K562 (cell line): ENCODE measurements around the gene PPP1R13L. TPM values are rescaled to one million over a fixed set of nuclear protein-coding genes. Genes with fewer than 3 reads are reported as not detected.

ENCODE experiments used
- BHLHE40 ChIP-seq: IDR thresholded peaks from 2 replicates; pipeline ENCODE4 v1.6.1; 2011; ENCODE audit warnings: low read length, improper control_type of control experiment
- CHCHD3 ChIP-seq: fragments of 250-450 bp; sonication (Bioruptor Pico); IDR thresholded peaks from 2 replicates; pipeline ENCODE4 v2.1.2; 2022; ENCODE audit warnings: mild to moderate bottlenecking
- CTBP1 ChIP-seq: fragments of 450-650 bp; IDR thresholded peaks from 2 replicates; pipeline ENCODE4 v1.6.1; 2016; ENCODE audit warnings: borderline replicate concordance
- FOXP1 ChIP-seq: sonication (generic); formaldehyde crosslinking; IDR thresholded peaks from 2 replicates; pipeline ENCODE4 v1.8.0; 2022; ENCODE audit warnings: mild to moderate bottlenecking, missing genetic modification reagents
- KDM5B ChIP-seq: fragments of 200-600 bp; sonication (generic); IDR thresholded peaks from 2 replicates; pipeline ENCODE4 v1.6.1; 2012; ENCODE audit warnings: low read depth, mild to moderate bottlenecking, moderate library complexity, low read length, control low read depth, inconsistent platforms; ENCODE audit not compliant: insufficient replicate concordance
- MXI1 ChIP-seq: IDR thresholded peaks from 2 replicates; pipeline ENCODE4 v1.6.1; 2011; ENCODE audit warnings: low read depth, mild to moderate bottlenecking, improper control_type of control experiment, low read length
- NFIX ChIP-seq: fragments of 250-450 bp; sonication (Bioruptor Pico); IDR thresholded peaks from 2 replicates; pipeline ENCODE4 v1.4.0; 2020; ENCODE audit warnings: low read depth, mild to moderate bottlenecking, moderate library complexity
- NUFIP1 ChIP-seq: fragments of 450-650 bp; IDR thresholded peaks from 2 replicates; pipeline ENCODE4 v1.6.1; 2018; ENCODE audit not compliant: partially characterized antibody
- POLR2AphosphoS5 ChIP-seq: IDR thresholded peaks from 2 replicates; pipeline ENCODE4 v1.6.1; 2011; ENCODE audit warnings: mild to moderate bottlenecking, low read depth, low read length, moderate library complexity; ENCODE audit not compliant: control insufficient read depth, insufficient read depth
- POLR2B ChIP-seq: fragments of 450-650 bp; IDR thresholded peaks from 2 replicates; pipeline ENCODE4 v1.6.1; 2018; ENCODE audit warnings: low read depth; ENCODE audit not compliant: partially characterized antibody
- RBBP5 ChIP-seq: fragments of 200-600 bp; sonication (generic); IDR thresholded peaks from 2 replicates; pipeline ENCODE4 v1.6.1; 2012; ENCODE audit warnings: borderline replicate concordance, mild to moderate bottlenecking, low read length, control low read depth, inconsistent platforms; ENCODE audit not compliant: insufficient read depth, poor library complexity, severe bottlenecking
- RBM14 ChIP-seq: fragments of 200-400 bp; formaldehyde crosslinking; IDR thresholded peaks from 2 replicates; pipeline ENCODE4 v1.6.1; 2018; ENCODE audit warnings: low read depth, mild to moderate bottlenecking, low read length, moderate library complexity, borderline replicate concordance; ENCODE audit not compliant: insufficient read depth
- SETDB1 ChIP-seq: IDR thresholded peaks from one replicate; pipeline ENCODE4 v1.6.1; 2012; ENCODE audit warnings: low read length, control low read depth, inconsistent platforms
- SP2 ChIP-seq: IDR thresholded peaks from 2 replicates; pipeline ENCODE4 v1.6.1; 2011; ENCODE audit warnings: mild to moderate bottlenecking, low read depth, low read length, moderate library complexity; ENCODE audit not compliant: poor library complexity, severe bottlenecking; ENCODE audit errors: extremely low read depth
- TCFL5 ChIP-seq: fragments of 250-450 bp; sonication (Bioruptor Pico); conservative IDR thresholded peaks from 2 replicates; pipeline ENCODE4 v1.6.1; 2021; ENCODE audit warnings: mild to moderate bottlenecking, moderate library complexity, matching md5 sums
- TRIM24 ChIP-seq, 2 experiments: fragments of 450-650 bp; IDR thresholded peaks; 2 replicates each; pipeline ENCODE4 v1.6.1; 2016
- ZBTB1 ChIP-seq: sonication (generic); formaldehyde crosslinking; IDR thresholded peaks from 2 replicates; pipeline ENCODE4 v1.8.1; 2023; ENCODE audit warnings: missing genetic modification reagents, low read depth, mild to moderate bottlenecking, borderline replicate concordance
- ZNF384 ChIP-seq: IDR thresholded peaks from 2 replicates; pipeline ENCODE4 v1.6.1; 2012; ENCODE audit warnings: low read depth, low read length, improper control_type of control experiment
- ZNF583 ChIP-seq: fragments of 250-450 bp; sonication (Bioruptor Pico); IDR thresholded peaks from 2 replicates; pipeline ENCODE4 v1.4.0; 2020
- polyA plus RNA-seq, 8 experiments: library from polyadenylated mRNA; depleted of rRNA in 4 of 8; stranded (reverse) in 5 of 8; unstranded in 3 of 8; fragments of >200 nt; fragmentation: Nextera tagmentation in 2 of 8; fragmentation: Illumina TruSeq in 1 of 8; extraction: Ambion mirVana in 2 of 8; extraction: Trizol in 1 of 8; gene quantifications; 2 replicates each; pipeline versions ENCODE4 v1.2.1 to v1.2.3, GENCODE V29; 2011 to 2014; ENCODE audit warnings: inconsistent platforms in 1 of 8, missing spikeins in 1 of 8
- total RNA-seq, 7 experiments: library from RNA; depleted of rRNA in 6 of 7; stranded (reverse); fragments of >200 nt in 6 of 7; fragmentation: Illumina TruSeq in 2 of 7; extraction: Trizol in 2 of 7; gene quantifications; 2 replicates each; pipeline versions ENCODE4 v1.2.1 to v1.2.3, GENCODE V29; 2011 to 2021; ENCODE audit warnings: low replicate concordance in 1 of 7
- TF ChIP-seq, protein P1 (sequence below), 2 experiments: fragments of 450-650 bp in 1 of 2; sonication (generic) in 1 of 2; formaldehyde crosslinking in 1 of 2; IDR thresholded peaks; 2 replicates each; pipeline versions ENCODE4 v1.7.1 to v1.9.0; 2016 to 2022; ENCODE audit warnings: inconsistent platforms in 1 of 2, mild to moderate bottlenecking in 1 of 2, missing genetic modification reagents in 1 of 2

The PPP1R13L gene
- total and polyA plus RNA-seq, 9 of the 15 experiments (the other 6 are each of a cell fraction or from before 2014, with no cell fraction given) = 0.32 to 6.7 (median 2.0) TPM

DNA sequence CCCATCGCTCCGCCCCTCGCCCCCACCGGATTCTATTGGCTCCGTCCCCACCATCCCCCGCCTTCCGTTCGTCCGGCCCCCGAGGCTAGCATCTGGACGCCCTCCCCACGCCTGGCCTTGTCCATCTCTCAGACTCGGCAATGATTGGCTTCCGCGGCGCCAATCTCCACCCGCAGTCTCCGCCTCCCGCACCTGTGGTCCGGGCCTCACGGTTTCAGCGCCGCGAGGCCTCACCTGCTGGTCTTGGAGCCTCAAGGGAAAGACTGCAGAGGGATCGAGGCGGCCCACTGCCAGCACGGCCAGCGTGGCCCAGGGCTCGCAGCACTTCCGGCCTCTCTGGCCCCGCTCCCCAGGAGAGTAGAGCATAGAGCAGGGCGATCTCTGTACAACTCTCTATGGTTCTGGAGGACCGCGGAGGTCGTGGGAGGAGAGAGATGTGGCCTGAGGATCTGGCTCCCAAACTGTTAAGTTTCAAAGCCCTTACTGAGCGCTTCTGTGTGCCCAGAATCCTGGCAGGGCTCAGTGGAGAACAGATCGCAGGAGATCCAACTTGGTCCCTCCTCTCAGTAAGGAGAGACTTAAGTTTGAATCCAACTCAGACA is 18.8 kb upstream of the PPP1R13L start, which contains the start of gene ERCC1 (continued):
- TF ChIP-seq KDM5B = peak; percentile 65
- no peak for TF ChIP-seq TRIM24 (IDR thresholded peaks at IDR 0.05)
- TF ChIP-seq FOXP1 (CRISPR knock-in tag) = no peak
- peak; percentile 42; the same call in 1 of the 2 replicates for TF ChIP-seq BHLHE40
- TF ChIP-seq, protein P1, sequence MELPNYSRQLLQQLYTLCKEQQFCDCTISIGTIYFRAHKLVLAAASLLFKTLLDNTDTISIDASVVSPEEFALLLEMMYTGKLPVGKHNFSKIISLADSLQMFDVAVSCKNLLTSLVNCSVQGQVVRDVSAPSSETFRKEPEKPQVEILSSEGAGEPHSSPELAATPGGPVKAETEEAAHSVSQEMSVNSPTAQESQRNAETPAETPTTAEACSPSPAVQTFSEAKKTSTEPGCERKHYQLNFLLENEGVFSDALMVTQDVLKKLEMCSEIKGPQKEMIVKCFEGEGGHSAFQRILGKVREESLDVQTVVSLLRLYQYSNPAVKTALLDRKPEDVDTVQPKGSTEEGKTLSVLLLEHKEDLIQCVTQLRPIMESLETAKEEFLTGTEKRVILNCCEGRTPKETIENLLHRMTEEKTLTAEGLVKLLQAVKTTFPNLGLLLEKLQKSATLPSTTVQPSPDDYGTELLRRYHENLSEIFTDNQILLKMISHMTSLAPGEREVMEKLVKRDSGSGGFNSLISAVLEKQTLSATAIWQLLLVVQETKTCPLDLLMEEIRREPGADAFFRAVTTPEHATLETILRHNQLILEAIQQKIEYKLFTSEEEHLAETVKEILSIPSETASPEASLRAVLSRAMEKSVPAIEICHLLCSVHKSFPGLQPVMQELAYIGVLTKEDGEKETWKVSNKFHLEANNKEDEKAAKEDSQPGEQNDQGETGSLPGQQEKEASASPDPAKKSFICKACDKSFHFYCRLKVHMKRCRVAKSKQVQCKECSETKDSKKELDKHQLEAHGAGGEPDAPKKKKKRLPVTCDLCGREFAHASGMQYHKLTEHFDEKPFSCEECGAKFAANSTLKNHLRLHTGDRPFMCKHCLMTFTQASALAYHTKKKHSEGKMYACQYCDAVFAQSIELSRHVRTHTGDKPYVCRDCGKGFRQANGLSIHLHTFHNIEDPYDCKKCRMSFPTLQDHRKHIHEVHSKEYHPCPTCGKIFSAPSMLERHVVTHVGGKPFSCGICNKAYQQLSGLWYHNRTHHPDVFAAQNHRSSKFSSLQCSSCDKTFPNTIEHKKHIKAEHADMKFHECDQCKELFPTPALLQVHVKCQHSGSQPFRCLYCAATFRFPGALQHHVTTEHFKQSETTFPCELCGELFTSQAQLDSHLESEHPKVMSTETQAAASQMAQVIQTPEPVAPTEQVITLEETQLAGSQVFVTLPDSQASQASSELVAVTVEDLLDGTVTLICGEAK (IDR thresholded peaks at IDR 0.05) = peak; percentile 91
- TF ChIP-seq, protein P1 (CRISPR knock-in tag; IDR thresholded peaks at IDR 0.05) = no peak
- TF ChIP-seq SETDB1 = no peak
- TF ChIP-seq RBBP5 = no peak
- no peak for TF ChIP-seq NUFIP1
- no peak for TF ChIP-seq RBM14
- peak; percentile 66 for TF ChIP-seq POLR2AphosphoS5
- no peak for TF ChIP-seq NFIX (CRISPR knock-in tag)
- no peak for TF ChIP-seq ZNF384
- TF ChIP-seq TCFL5 = no peak
- no peak for TF ChIP-seq ZNF583 (CRISPR knock-in tag)
- TF ChIP-seq ZBTB1 = no peak
- TF ChIP-seq CHCHD3 (CRISPR knock-in tag) = no peak; the same call in 1 of the 2 replicates
- peak; percentile 87 for TF ChIP-seq CTBP1
- peak; percentile 76 for TF ChIP-seq POLR2B
- no peak; the same call in 1 of the 2 replicates for TF ChIP-seq MXI1
- TF ChIP-seq SP2 = peak; percentile 98
